Stimulated activated CD4-positive, alpha-beta T cell treated with anti-CD3 and anti-CD28 coated beads, Interleukin-15, amount 100 ng/mL, for 1 hour (primary cell): ENCODE results near the gene TMEM183A.

Experiments used
- DNase-seq, 2 donors: peaks; one replicate each; pipeline ENCODE4 v3.0.0-alpha.2; 2020; ENCODE audit warnings: low read depth in 1 of 2, low spot score in 1 of 2

The TMEM183A gene

GRCh38 chr1:203063287-203063686, 56.1 kb downstream of the TMEM183A start:
- DNase-seq, result no peak

- DNase-seq, result no peak
These were observed 58.0 kb downstream of the TMEM183A start for GRCh38 chr1:203065191-203065590.

GRCh38 chr1:203065986-203066385, 58.8 kb downstream of the TMEM183A start:
- DNase-seq, result no peak

- no peak for DNase-seq
These were observed 59.8 kb downstream of the TMEM183A start for GRCh38 chr1:203066965-203067364.

- DNase-seq, result no peak
These were observed 62.0 kb downstream of the TMEM183A start for GRCh38 chr1:203069030-203069747.

- no peak for DNase-seq
These were observed 64.9 kb downstream of the TMEM183A start for GRCh38 chr1:203072002-203072602.

- no peak for DNase-seq
These were observed 65.7 kb downstream of the TMEM183A start for GRCh38 chr1:203072911-203073310.

GRCh38 chr1:203073469-203073868, 66.3 kb downstream of the TMEM183A start:
- no peak for DNase-seq
